Calu3 (cell line): Measurements from ENCODE around the gene NXF1. TPM values are rescaled to one million over a fixed set of nuclear protein-coding genes. Genes with fewer than 3 reads are reported as not detected.

ENCODE experiments used
- BruUV-seq: library from RNA; stranded (reverse); fragments of 400-500 nt; replicated peaks from 2 replicates; lab custom pipeline; 2021; lab: Mats Ljungman, UMichigan
- CTCF ChIA-PET: fragments of 300-600 bp; sonication (Branson Sonifier 250); formaldehyde crosslinking; loops from one replicate; lab custom pipeline; 2022; ENCODE audit warnings: antibody characterized with exemption; lab: Charles Lee
- DNase-seq: peaks from one replicate; pipeline ENCODE4 v3.0.0; 2022
- H3K27ac Mint-ChIP-seq: one replicate; pipeline ENCODE4 v1.8.0; 2022; ENCODE audit warnings: mixed read lengths; ENCODE audit not compliant: unreplicated experiment
- H3K27me3 Mint-ChIP-seq: one replicate; pipeline ENCODE4 v1.8.0; 2022; ENCODE audit warnings: mixed read lengths; ENCODE audit not compliant: unreplicated experiment
- H3K36me3 Mint-ChIP-seq: one replicate; pipeline ENCODE4 v1.8.0; 2022; ENCODE audit warnings: mild to moderate bottlenecking, moderate library complexity, mixed read lengths; ENCODE audit not compliant: insufficient read depth, unreplicated experiment
- H3K4me1 Mint-ChIP-seq: one replicate; pipeline ENCODE4 v1.8.0; 2022; ENCODE audit warnings: mild to moderate bottlenecking, low read depth, mixed read lengths; ENCODE audit not compliant: unreplicated experiment
- H3K4me3 Mint-ChIP-seq: one replicate; pipeline ENCODE4 v1.8.0; 2022; ENCODE audit warnings: mild to moderate bottlenecking, low read depth, moderate library complexity, mixed read lengths; ENCODE audit not compliant: unreplicated experiment
- H3K9me3 Mint-ChIP-seq: one replicate; pipeline ENCODE4 v1.8.0; 2022; ENCODE audit warnings: low read depth, mixed read lengths; ENCODE audit not compliant: unreplicated experiment
- CTCF ChIP-seq: fragments of 200-600 bp; IDR thresholded peaks from one replicate; pipeline ENCODE4 v1.8.0; 2022; ENCODE audit warnings: antibody characterized with exemption; ENCODE audit not compliant: unreplicated experiment
- intact Hi-C: fragments of 100-400 bp; cut with micrococcal nuclease; formaldehyde crosslinking; loops from one replicate; pipeline ENCODE4 v1.10.0; 2022; ENCODE audit not compliant: unreplicated experiment
- microRNA-seq: library from miRNA; unstranded; fragments of <30 nt; microRNA quantifications from one replicate; pipeline ENCODE4 v1.2.0, GENCODE V29; 2022
- total RNA-seq: library from RNA; stranded (reverse); gene quantifications from 2 replicates; pipeline ENCODE4 v1.2.3, GENCODE V29; 2022

The NXF1 gene
- total RNA-seq, 1 experiment from 2014 or later = 51.6 TPM

- Mint-ChIP-seq H3K4me1 (no peaks in the 10 kb centered on the region), H3K36me3 (peaks cover 6% of the 10 kb centered on the region), H3K9me3 (no peaks in the 10 kb centered on the region), H3K27me3 (no peaks in the 10 kb centered on the region), H3K4me3 (no peak overlapping the region), H3K27ac (no peak overlapping the region)
- CTCF ChIA-PET = no interaction called here
- intact Hi-C loops = no loop called here
- no TSS peak for BruUV-seq
- no peak for DNase-seq
- TF ChIP-seq CTCF = no peak
These were observed 57.6 kb downstream of the NXF1 start for GRCh38 chr11:62747475-62748160.

Small RNA genes lying within 50 kb of the gene (microRNA-seq; reads per million reads assigned to microRNA genes)
- gene MIR6514 (1.1 reads per million), gene MIR6748 (not detected)

Other genes with a start within 250 kb of the NXF1 start
- 970 and 1,189 TPM in 2 replicates for gene EEF1G, start 231.5 kb downstream of the NXF1 start, total RNA-seq
- gene TUT1, start 213.9 kb downstream of the NXF1 start, total RNA-seq = 21.9 and 26.3 TPM in 2 replicates
- gene MTA2, start 203.6 kb downstream of the NXF1 start, total RNA-seq = 90.4 and 97.2 TPM in 2 replicates
- 43.3 and 51.4 TPM in 2 replicates for gene EML3, start 192.7 kb downstream of the NXF1 start, total RNA-seq
- 1.6 and 2.6 TPM in 2 replicates for gene ROM1, start 192.2 kb downstream of the NXF1 start, total RNA-seq
- gene B3GAT3, start 183.5 kb downstream of the NXF1 start, total RNA-seq = 31.5 and 32.7 TPM in 2 replicates
- 356 and 377 TPM in 2 replicates for gene GANAB, start 158.8 kb downstream of the NXF1 start, total RNA-seq
- gene INTS5, start 152.1 kb downstream of the NXF1 start, total RNA-seq = 21.4 and 26.0 TPM in 2 replicates
- 61.7 and 67.4 TPM in 2 replicates for gene C11orf98, start 140.2 kb downstream of the NXF1 start, total RNA-seq
- gene CSKMT, start 140.1 kb downstream of the NXF1 start, total RNA-seq = 17.7 and 23.1 TPM in 2 replicates
- 10.4 and 11.4 TPM in 2 replicates for gene UQCC3, start 133.8 kb downstream of the NXF1 start, total RNA-seq
- gene LBHD1, start 133.2 kb downstream of the NXF1 start, total RNA-seq = 16.4 and 21.3 TPM in 2 replicates
- gene UBXN1, start 126.4 kb downstream of the NXF1 start, total RNA-seq = 91.9 and 98.7 TPM in 2 replicates
- gene LRRN4CL, start 115.9 kb downstream of the NXF1 start, total RNA-seq = 0.71 and 1.5 TPM in 2 replicates
- 71.5 and 88.0 TPM in 2 replicates for gene BSCL2, start 98.0 kb downstream of the NXF1 start, total RNA-seq
- not detected in 2 replicates for gene GNG3, start 97.8 kb downstream of the NXF1 start, total RNA-seq
- 52.6 and 52.7 TPM in 2 replicates for gene HNRNPUL2, start 78.0 kb downstream of the NXF1 start, total RNA-seq
- gene TTC9C, start 77.0 kb downstream of the NXF1 start, total RNA-seq = 35.5 and 36.7 TPM in 2 replicates
- gene ZBTB3, start 51.3 kb downstream of the NXF1 start, total RNA-seq = 9.7 and 10.6 TPM in 2 replicates
- gene POLR2G, start 43.9 kb downstream of the NXF1 start, total RNA-seq = 83.4 and 86.9 TPM in 2 replicates
- 26.0 and 28.9 TPM in 2 replicates for gene TAF6L, start 34.0 kb downstream of the NXF1 start, total RNA-seq
- gene TMEM179B, start 18.0 kb downstream of the NXF1 start, total RNA-seq = 65.6 and 72.3 TPM in 2 replicates
- gene TMEM223, start 13.4 kb downstream of the NXF1 start, total RNA-seq = 19.4 and 20.5 TPM in 2 replicates
- 38.3 and 39.2 TPM in 2 replicates for gene STX5, start 26.6 kb upstream of the NXF1 start, total RNA-seq
- not detected in 2 replicates for gene TEX54, start 27.4 kb upstream of the NXF1 start, total RNA-seq
- 87.7 and 97.4 TPM in 2 replicates for gene WDR74, start 34.1 kb upstream of the NXF1 start, total RNA-seq
- 410 and 444 TPM in 2 replicates for gene SLC3A2, start 75.5 kb upstream of the NXF1 start, total RNA-seq
- gene CHRM1, start 115.9 kb upstream of the NXF1 start, total RNA-seq = not detected in 2 replicates
- gene SLC22A6, start 179.5 kb upstream of the NXF1 start, total RNA-seq = not detected in 2 replicates
- gene SLC22A8, start 210.4 kb upstream of the NXF1 start, total RNA-seq = not detected in 2 replicates